Measurements from ENCODE around the gene SHISA8.

The SHISA8 gene

DNA sequence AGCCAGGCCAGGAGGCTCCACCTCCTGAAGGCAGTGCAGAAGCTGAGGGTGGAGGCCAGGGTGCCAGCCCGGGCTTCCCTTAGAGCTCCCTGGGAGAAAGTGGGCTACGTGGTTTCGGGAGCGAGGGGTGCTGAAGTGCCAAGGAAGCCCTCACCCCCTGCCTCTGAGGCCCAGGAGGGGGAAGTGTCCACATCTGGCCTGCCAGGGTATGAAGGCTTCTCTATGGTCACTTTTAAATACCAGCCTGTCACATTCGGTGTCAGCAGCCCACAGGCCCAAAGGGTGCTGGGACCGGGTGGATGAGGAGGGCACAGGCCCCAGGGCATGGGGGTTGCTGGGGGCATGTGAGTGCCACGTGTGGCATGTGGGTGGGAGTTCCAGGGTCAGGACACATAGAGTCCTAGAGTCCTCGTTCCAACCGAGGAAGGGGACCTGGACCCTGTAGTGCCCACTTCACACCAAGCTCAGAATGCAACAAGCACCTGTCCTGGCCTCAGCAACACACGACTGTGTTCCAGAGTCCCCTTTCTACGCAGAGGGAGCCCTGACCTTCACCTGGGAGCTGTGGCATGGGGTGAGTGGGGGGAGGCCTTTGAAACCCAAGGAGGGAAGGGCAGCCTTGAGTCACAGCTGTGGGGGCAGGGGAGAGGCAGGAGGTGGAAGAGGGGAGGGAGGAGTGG lies 1.7 kb downstream of the SHISA8 start (continued):
- TF ChIP-seq, protein P1, sequence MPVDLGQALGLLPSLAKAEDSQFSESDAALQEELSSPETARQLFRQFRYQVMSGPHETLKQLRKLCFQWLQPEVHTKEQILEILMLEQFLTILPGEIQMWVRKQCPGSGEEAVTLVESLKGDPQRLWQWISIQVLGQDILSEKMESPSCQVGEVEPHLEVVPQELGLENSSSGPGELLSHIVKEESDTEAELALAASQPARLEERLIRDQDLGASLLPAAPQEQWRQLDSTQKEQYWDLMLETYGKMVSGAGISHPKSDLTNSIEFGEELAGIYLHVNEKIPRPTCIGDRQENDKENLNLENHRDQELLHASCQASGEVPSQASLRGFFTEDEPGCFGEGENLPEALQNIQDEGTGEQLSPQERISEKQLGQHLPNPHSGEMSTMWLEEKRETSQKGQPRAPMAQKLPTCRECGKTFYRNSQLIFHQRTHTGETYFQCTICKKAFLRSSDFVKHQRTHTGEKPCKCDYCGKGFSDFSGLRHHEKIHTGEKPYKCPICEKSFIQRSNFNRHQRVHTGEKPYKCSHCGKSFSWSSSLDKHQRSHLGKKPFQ (tag by site-specific recombination; IDR thresholded peaks at IDR 0.05): 0 out of 2 replicates have a peak, but pooled peaks have one; percentile 32
- peak; percentile 36; the same call in 1 of the 2 replicates for TF ChIP-seq ZFHX2 (tag by site-specific recombination; conservative IDR thresholded peaks at IDR 0.05)
- TF ChIP-seq ZNF571 (tag by site-specific recombination; IDR thresholded peaks at IDR 0.05): no peak
- peak; percentile 25; the same call in 1 of the 2 replicates for TF ChIP-seq PATZ1 (tag by site-specific recombination; IDR thresholded peaks at IDR 0.05)

GRCh38 chr22:41912338-41913039 lies 2.4 kb downstream of the SHISA8 start:
- CTCF ChIA-PET: interaction anchor here (0.7 to 1.5 kb wide), 3 partner anchors 13 to 246 kb away, joined by 3 to 6 read pairs (median 4); no protein-coding TSS in a partner anchor
- Histone ChIP-seq H3K9me3 (ENCODE audit: control insufficient read depth, insufficient read depth, low read depth, low read length) (no peaks in the 10 kb centered on the region), H3K4me1 (ENCODE audit: control insufficient read depth, insufficient read depth, low read length) (no peaks in the 10 kb centered on the region; the same call in 1 of the 2 replicates), H3K4me3 (ENCODE audit: low read depth, low read length) (no peak overlapping the region), H3K36me3 (ENCODE audit: control insufficient read depth in 2 of 2, insufficient read depth in 1 of 2, low read length in 2 of 2) (peaks cover 0 to 12% of the 10 kb centered on the region in 2 experiments; a peak in 1 of 3 replicates), H3K27ac (ENCODE audit: extremely low read depth, low read depth, low read length) (no peak overlapping the region)
- TF ChIP-seq ZNF37A (tag by site-specific recombination; IDR thresholded peaks at IDR 0.05) (no peak), ZEB2 (tag by site-specific recombination; IDR thresholded peaks at IDR 0.05) (no peak), ZNF350 (tag by site-specific recombination; IDR thresholded peaks at IDR 0.05) (no peak), ZBTB49 (tag by site-specific recombination; IDR thresholded peaks at IDR 0.05; ENCODE audit: low read depth) (no peak), ZNF10 (tag by site-specific recombination; IDR thresholded peaks at IDR 0.05) (0 out of 2 replicates have a peak, but pooled peaks have one; percentile 14), SP2 (tag by site-specific recombination; IDR thresholded peaks at IDR 0.05) (no peak), ZNF626 (tag by site-specific recombination; IDR thresholded peaks at IDR 0.05) (no peak), ZNF623 (tag by site-specific recombination; IDR thresholded peaks at IDR 0.05) (peak; percentile 95), BCL6B (tag by site-specific recombination; IDR thresholded peaks at IDR 0.05) (no peak), RBAK (tag by site-specific recombination; IDR thresholded peaks at IDR 0.05) (no peak), ZNF19 (tag by site-specific recombination; IDR thresholded peaks at IDR 0.05; ENCODE audit: low read depth) (no peak), HOXD13 (CRISPR knock-in tag; IDR thresholded peaks at IDR 0.05; ENCODE audit: borderline replicate concordance) (no peak), KLF1 (tag by site-specific recombination; IDR thresholded peaks at IDR 0.05) (peak; percentile 54), ZFHX2 (tag by site-specific recombination; conservative IDR thresholded peaks at IDR 0.05) (peak; percentile 33; the same call in 1 of the 2 replicates)
- POLR2A ChIA-PET: interaction anchor here (0.9 to 1.4 kb wide), 4 partner anchors 9 to 112 kb away, joined by 3 to 4 read pairs (median 3); partner anchors contain the start of genes CCDC134 and CENPM

Data from HEK293 (cell line).